Motor neuron (in vitro differentiated cells): ENCODE measurements around the gene PCCA. TPM values are rescaled to one million over a fixed set of nuclear protein-coding genes. Genes with fewer than 3 reads are reported as not detected.

Experiments
- ATAC-seq, 8 experiments: fragments of 200-7000 bp; cut with Tn5 transposase; replicated peaks in 6 of 8; 2 replicates each; pipeline ENCODE4 v1.8.0; 2021; ENCODE audit warnings: mild to moderate bottlenecking in 8 of 8, moderate library complexity in 8 of 8
- H3K27ac ChIP-seq, 2 donors: fragments of 250-450 bp; sonication (Bioruptor Pico); 2 replicates each; pipeline ENCODE4 v1.9.0; 2021; ENCODE audit warnings: antibody characterized with exemption in 2 of 2, mild to moderate bottlenecking in 2 of 2, moderate library complexity in 1 of 2
- H3K4me1 ChIP-seq, 2 donors: fragments of 250-450 bp; sonication (Bioruptor Pico); replicated peaks in 1 of 2; 2 replicates each; pipeline ENCODE4 v1.6.1; 2021; ENCODE audit warnings: antibody characterized with exemption in 2 of 2, mild to moderate bottlenecking in 2 of 2, moderate library complexity in 1 of 2
- H3K4me3 ChIP-seq, 5 donors: fragments of 250-450 bp; sonication (Bioruptor Pico); 2 replicates each; pipeline ENCODE4 v1.9.0; 2021; ENCODE audit warnings: antibody characterized with exemption in 5 of 5, mild to moderate bottlenecking in 5 of 5, moderate library complexity in 4 of 5
- WGBS, 10 experiments: fragments of 450-650 bp; shearing (Covaris generic); methylation state at CpG; one replicate each; pipeline ENCODE4 v1.0.0; 2022; 5-methylcytosine and 5-hydroxymethylcytosine counted together
- in situ Hi-C, 9 experiments: fragments of 400-800 bp; cut with MboI; loops; one replicate each; pipeline ENCODE4 v1.15.0; 2021; ENCODE audit warnings: low sequenced_read_pairs in 9 of 9, low pct_unique_long_range_greater_than_20kb in 2 of 9; ENCODE audit not compliant: unreplicated experiment in 9 of 9
- total RNA-seq, 8 experiments: library from RNA; unstranded; fragments of 300-600 nt; gene quantifications; 2 replicates each; pipeline versions ENCODE4 v1.2.3 to v1.2.4, GENCODE V29; 2022

The PCCA gene
- total RNA-seq, 8 experiments from 2014 or later, result 19.1 to 98.3 (median 50.9) TPM

- in situ Hi-C loops, result no loop called here
- 73 to 100% (median 100%) methylated on average over 1 to 3 of the region's 3 CpGs; no CpG with 5 or more reads in 1 of the 10 experiments for WGBS, 10 experiments
- H3K4me1 ChIP-seq, result no peaks in the 10 kb centered on the region
- no peak for ATAC-seq
- no peak overlapping the region for H3K4me3 ChIP-seq
- H3K27ac ChIP-seq, result no peak overlapping the region
Observed at GRCh38 chr13:100428986-100429385, 340.1 kb downstream of the PCCA start.

- 50 to 100% (median 91%) methylated on average over 1 to 2 of the region's 2 CpGs; no CpG with 5 or more reads in 1 of the 10 experiments for WGBS, 10 experiments
- in situ Hi-C loops, result no loop called here
- ATAC-seq, result no peak
Observed at GRCh38 chr13:100432611-100433010, 343.7 kb downstream of the PCCA start.

GRCh38 chr13:100433475-100433874 is 344.6 kb downstream of the PCCA start:
- Histone ChIP-seq H3K4me3 (no peak overlapping the region), H3K4me1 (peaks cover 0 to under 1% of the 10 kb centered on the region in 2 donors), H3K27ac (no peak overlapping the region)
- no peak for ATAC-seq
- in situ Hi-C loops, result no loop called here

More at GRCh38 chr13:100432611-100433010, 343.7 kb downstream of the PCCA start:
- no peak overlapping the region for H3K4me3 ChIP-seq
- H3K27ac ChIP-seq, result no peak overlapping the region
- no peaks in the 10 kb centered on the region for H3K4me1 ChIP-seq

GRCh38 chr13:100434010-100434763 is 345.3 kb downstream of the PCCA start:
- ATAC-seq, result peak in 2 of 8 experiments; percentile 93 to 95
- Histone ChIP-seq H3K4me3 (no peak overlapping the region), H3K27ac (no peak overlapping the region), H3K4me1 (peaks cover 0 to 5% of the 10 kb centered on the region in 2 donors)
- 67 to 100% (median 92%) methylated on average over 1 to 4 of the region's 5 CpGs; no CpG with 5 or more reads in 1 of the 10 experiments for WGBS, 10 experiments
- in situ Hi-C loops, result no loop called here

DNA sequence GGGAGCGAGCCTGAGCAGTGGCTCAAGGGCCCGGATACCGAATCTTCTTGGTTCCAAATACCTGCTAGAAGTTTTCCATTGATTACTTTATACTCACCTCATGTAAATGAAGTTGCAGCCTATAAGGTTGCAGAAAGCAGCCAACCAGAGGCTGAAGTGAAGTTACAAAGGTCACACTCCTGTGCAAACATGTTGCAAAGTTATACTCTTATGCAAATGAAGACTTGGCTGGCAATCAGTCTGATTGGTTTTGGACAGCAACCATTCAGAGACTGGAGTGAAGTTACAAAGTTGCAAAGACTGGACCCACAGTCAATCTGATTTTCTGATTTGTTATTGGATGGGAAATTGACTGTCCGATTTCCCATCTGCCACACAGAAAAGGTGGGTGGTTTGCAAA is 347.2 kb downstream of the PCCA start:
- Histone ChIP-seq H3K4me1 (peaks cover 6 to 18% of the 10 kb centered on the region in 2 donors), H3K27ac (no peak overlapping the region), H3K4me3 (no peak overlapping the region)
- ATAC-seq, result no peak
- in situ Hi-C loops, result no loop called here
- WGBS, 10 experiments, result 85 to 100% (median 98%) methylated on average over 1 to 3 of the region's 4 CpGs; no CpG with 5 or more reads in 4 of the 10 experiments

- H3K4me3 ChIP-seq, result no peak overlapping the region
- no peak for ATAC-seq
- in situ Hi-C loops, result no loop called here
- H3K4me1 ChIP-seq, result peaks cover 7 to 19% of the 10 kb centered on the region in 2 donors
- WGBS, 10 experiments, result 76 to 100% (median 90%) methylated on average over 1 to 6 of the region's 6 CpGs; no CpG with 5 or more reads in 1 of the 10 experiments
- H3K27ac ChIP-seq, result no peak overlapping the region
Observed at GRCh38 chr13:100438059-100438788, 349.3 kb downstream of the PCCA start.

DNA sequence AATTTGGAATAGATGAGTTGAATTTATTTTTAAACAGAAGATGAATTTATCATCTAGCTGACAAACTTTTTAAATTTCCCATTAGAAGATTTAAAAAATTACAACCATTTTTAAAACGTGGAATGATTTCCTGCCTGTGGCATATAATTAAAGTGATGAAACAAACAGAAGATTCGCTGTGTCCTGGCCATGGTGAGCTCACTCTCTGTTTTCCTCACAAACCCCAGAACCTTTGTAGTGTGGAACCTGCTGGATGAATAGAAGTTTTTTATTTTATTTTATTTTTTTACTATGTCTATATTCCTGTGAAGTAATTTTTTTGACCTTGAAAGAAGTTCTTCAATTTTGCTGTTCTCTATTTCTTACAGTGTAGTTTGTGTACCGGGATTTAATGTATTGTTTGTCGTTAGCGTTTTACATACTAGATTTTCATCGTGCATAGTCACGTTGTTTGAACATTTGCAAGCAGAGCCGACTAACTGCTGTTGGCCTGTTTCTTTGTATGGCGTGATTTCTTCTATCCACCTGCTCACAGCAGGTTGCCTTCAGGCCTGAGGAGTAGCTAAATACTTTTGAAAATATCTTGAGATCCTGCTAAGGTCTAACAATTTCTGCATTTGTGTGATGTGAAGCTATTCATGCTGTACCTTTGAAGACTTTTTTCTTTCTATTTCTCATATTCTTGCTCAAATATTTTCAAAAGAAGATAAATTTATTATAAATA is 350.5 kb downstream of the PCCA start:
- in situ Hi-C loops, result no loop called here
- ATAC-seq, result no peak
- WGBS, 10 experiments, result 8 to 92% (median 21%) methylated on average over 5 to 9 of the region's 9 CpGs
- Histone ChIP-seq H3K4me3 (no peak overlapping the region), H3K4me1 (peaks cover 7 to 19% of the 10 kb centered on the region in 2 donors), H3K27ac (no peak overlapping the region)

DNA sequence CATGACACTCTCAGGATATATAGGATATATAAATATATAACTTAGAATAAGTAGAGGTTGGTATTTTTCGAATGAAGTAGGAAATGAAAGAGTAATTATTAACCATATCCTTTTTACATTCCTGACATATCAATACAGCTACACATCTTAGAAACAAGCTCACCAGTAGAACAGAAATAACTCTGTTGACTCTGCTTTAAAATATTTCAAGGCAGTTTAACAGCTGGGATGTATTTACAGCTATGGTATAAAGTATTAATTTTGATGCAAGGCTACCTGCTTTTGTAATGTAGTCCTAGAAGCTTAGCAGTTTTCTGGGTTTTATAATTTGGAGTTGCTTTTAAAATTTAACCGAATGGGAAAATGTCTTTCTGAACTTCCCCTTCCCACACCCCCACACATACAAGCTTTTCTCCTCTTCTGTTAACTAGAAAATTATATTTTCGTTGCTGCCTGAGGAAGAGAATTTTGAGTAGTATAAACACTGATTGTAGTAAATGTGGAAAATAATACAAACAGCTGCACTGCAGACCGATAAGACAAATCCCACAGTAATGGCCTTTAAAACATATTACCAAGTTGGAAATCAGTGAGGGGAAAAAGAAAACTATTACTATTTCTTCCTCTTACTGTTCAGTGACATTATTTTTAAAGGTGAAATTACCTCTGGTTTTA is 352.0 kb downstream of the PCCA start:
- Histone ChIP-seq H3K4me1 (peaks cover 7 to 19% of the 10 kb centered on the region in 2 donors), H3K27ac (no peak overlapping the region), H3K4me3 (no peak overlapping the region)
- WGBS, 10 experiments, result 6 to 80% (median 41%) methylated on average over 1 to 4 of the region's 4 CpGs
- ATAC-seq, result no peak
- in situ Hi-C loops, result no loop called here

DNA sequence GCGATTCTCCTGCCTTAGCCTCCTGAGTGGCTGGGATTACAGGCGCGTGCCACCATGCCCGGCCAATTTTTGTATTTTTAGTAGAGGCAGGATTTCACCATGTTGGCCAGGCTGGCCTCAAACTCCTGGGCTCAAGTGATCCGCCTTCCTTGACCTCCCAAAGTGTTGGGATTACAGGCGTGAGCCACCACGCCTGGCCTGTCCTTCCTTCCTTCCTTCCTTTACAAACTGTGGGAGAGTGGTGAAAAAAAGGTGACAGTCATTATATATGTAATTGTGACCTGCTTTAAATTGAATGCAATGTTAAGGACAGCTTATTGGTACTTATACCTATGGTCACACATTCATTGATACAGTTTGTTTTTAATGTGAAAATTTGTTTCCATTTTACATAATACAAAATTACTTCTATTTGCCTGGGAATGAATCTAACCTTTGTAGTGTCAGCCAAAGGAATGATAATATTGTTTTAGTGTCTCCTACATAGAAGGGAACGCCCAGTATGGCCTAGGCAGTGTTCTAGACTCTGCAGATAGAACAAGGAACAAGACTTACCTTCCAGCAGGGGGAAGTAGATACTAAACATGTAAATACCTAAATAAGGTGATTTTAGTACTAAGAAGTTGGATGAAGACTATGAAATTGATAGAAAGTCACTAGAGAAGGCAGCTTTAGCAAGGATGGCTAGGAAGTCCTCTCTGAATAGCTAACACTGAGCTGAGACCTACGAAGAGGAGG is 353.4 kb downstream of the PCCA start:
- in situ Hi-C loops, result no loop called here
- no peak overlapping the region for H3K27ac ChIP-seq
- WGBS, 10 experiments, result 80 to 100% (median 96%) methylated on average over 1 to 8 of the region's 9 CpGs
- peak in 1 of 8 experiments; percentile 29 for ATAC-seq
- peaks cover 7 to 19% of the 10 kb centered on the region in 2 donors for H3K4me1 ChIP-seq
- no peak overlapping the region for H3K4me3 ChIP-seq

- Histone ChIP-seq H3K27ac (no peak overlapping the region), H3K4me3 (no peak overlapping the region), H3K4me1 (peaks cover 7 to 19% of the 10 kb centered on the region in 2 donors)
- in situ Hi-C loops, result no loop called here
- ATAC-seq, result peak in 5 of 8 experiments; percentile 45 to 89 (median 65)
- WGBS, 10 experiments, result 75 to 100% (median 89%) methylated on average over 1 to 7 of the region's 7 CpGs
Observed at GRCh38 chr13:100443278-100443997, 354.5 kb downstream of the PCCA start.

DNA sequence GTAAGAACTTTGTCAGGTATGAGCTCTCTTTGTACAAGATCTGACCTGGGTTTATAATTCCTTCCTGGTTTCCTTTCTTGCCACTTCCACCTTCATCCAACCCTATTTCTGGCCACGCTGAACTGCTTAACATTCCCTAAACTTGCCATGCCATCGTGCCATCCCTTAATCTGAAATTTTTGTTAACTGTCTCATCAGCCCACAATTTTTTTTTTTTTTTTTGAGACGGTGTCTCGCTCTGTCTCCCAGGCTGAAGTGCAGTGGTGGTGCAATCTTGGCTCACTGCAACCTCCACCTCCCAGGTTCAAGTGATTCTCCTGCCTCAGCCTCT is 355.1 kb downstream of the PCCA start:
- no peak overlapping the region for H3K4me3 ChIP-seq
- in situ Hi-C loops, result no loop called here
- H3K27ac ChIP-seq, result no peak overlapping the region
- peaks cover 7 to 17% of the 10 kb centered on the region in 2 donors for H3K4me1 ChIP-seq
- WGBS, 10 experiments, result 62 to 96% (median 92%) methylated on average over 2 to 4 of the region's 4 CpGs; no CpG with 5 or more reads in 3 of the 10 experiments
- ATAC-seq, result no peak

DNA sequence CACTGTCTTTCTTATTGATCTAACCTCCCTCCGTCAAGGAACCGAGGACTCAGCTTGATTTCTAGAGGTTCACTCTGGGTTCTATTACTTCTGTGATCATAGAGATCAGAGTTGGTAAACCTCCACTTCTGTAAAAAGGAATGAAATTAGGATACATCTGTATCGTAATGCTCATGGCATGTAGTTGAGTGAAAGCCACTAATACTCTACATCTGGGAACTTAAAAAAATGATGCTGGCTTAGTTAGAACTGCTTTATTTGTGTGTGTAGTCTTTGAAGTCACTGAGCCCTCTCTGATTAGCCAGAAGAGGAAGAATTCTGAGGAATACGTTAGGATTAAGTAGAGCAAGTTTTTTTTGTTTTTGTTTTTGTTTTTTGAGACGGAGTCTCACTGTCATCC is 358.9 kb downstream of the PCCA start:
- Histone ChIP-seq H3K4me3 (no peak overlapping the region), H3K27ac (no peak overlapping the region), H3K4me1 (no peaks in the 10 kb centered on the region)
- ATAC-seq, result no peak
- 20 to 100% (median 92%) methylated on average over 1 to 4 of the region's 5 CpGs; no CpG with 5 or more reads in 2 of the 10 experiments for WGBS, 10 experiments
- in situ Hi-C loops, result no loop called here
